Endothelial cell (in vitro differentiated cells): Measurements from ENCODE around the gene DTX4. TPM values are rescaled to one million over a fixed set of nuclear protein-coding genes. Genes with fewer than 3 reads are reported as not detected.

Experiments used
- DNase-seq: peaks from one replicate; pipeline ENCODE4 v3.0.0; 2021; ENCODE audit warnings: low spot score
- H3K27ac Mint-ChIP-seq: one replicate; pipeline ENCODE4 v1.8.0; 2021; ENCODE audit warnings: mixed read lengths, inconsistent platforms; ENCODE audit not compliant: unreplicated experiment
- H3K27me3 Mint-ChIP-seq: one replicate; pipeline ENCODE4 v1.8.0; 2021; ENCODE audit warnings: mild to moderate bottlenecking, moderate library complexity, mixed read lengths, inconsistent platforms; ENCODE audit not compliant: unreplicated experiment
- H3K36me3 Mint-ChIP-seq: one replicate; pipeline ENCODE4 v1.8.0; 2021; ENCODE audit warnings: mild to moderate bottlenecking, low read depth, mixed read lengths, inconsistent platforms; ENCODE audit not compliant: unreplicated experiment
- H3K4me1 Mint-ChIP-seq: one replicate; pipeline ENCODE4 v1.8.0; 2021; ENCODE audit warnings: mild to moderate bottlenecking, mixed read lengths, inconsistent platforms; ENCODE audit not compliant: unreplicated experiment
- H3K4me3 Mint-ChIP-seq: one replicate; pipeline ENCODE4 v1.8.0; 2021; ENCODE audit warnings: mild to moderate bottlenecking, mixed read lengths, inconsistent platforms; ENCODE audit not compliant: unreplicated experiment
- H3K9me3 Mint-ChIP-seq: one replicate; pipeline ENCODE4 v1.8.0; 2021; ENCODE audit warnings: mixed read lengths, inconsistent platforms; ENCODE audit not compliant: unreplicated experiment
- total RNA-seq: library from RNA; stranded (reverse); fragmentation: NEBNext Ultra II Directional; extraction: Animal tissue kit (Norgen Biotek cat#: 25700); gene quantifications from one replicate; pipeline ENCODE4 v1.2.1, GENCODE V29; 2021; ENCODE audit not compliant: unreplicated experiment
- TF ChIP-seq, protein P1 (sequence below): fragments of 200-600 bp; sonication (generic); IDR thresholded peaks from one replicate; pipeline ENCODE4 v1.5.0; 2021; ENCODE audit warnings: antibody characterized with exemption; ENCODE audit not compliant: unreplicated experiment

Gene DTX4
- total RNA-seq, 1 donor from 2014 or later: 29.4 TPM

DNA sequence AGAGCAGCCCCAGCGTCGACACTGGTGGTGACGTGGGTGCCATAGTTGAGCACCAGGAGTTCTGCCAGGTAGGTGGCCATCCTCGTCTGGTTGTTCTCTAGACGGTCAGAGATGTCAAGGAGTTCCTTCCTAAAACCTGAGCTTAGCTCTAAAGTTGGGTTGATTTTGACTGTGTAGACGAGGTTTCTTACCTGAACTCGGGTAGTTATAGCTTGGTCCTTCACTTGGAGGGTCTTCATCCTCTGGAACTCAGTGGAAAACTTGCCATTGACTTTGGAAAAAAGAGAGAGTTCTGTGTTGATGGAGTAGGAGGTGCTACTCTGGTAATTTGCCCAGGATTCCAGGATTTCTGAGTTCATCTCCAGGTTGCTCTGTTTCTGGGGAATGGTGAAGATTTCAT, 40.3 kb downstream of the DTX4 start:
- DNase-seq: no peak
- peaks cover 2% of the 10 kb centered on the region for H3K27me3 Mint-ChIP-seq
- no peak overlapping the region for H3K27ac Mint-ChIP-seq

DNA sequence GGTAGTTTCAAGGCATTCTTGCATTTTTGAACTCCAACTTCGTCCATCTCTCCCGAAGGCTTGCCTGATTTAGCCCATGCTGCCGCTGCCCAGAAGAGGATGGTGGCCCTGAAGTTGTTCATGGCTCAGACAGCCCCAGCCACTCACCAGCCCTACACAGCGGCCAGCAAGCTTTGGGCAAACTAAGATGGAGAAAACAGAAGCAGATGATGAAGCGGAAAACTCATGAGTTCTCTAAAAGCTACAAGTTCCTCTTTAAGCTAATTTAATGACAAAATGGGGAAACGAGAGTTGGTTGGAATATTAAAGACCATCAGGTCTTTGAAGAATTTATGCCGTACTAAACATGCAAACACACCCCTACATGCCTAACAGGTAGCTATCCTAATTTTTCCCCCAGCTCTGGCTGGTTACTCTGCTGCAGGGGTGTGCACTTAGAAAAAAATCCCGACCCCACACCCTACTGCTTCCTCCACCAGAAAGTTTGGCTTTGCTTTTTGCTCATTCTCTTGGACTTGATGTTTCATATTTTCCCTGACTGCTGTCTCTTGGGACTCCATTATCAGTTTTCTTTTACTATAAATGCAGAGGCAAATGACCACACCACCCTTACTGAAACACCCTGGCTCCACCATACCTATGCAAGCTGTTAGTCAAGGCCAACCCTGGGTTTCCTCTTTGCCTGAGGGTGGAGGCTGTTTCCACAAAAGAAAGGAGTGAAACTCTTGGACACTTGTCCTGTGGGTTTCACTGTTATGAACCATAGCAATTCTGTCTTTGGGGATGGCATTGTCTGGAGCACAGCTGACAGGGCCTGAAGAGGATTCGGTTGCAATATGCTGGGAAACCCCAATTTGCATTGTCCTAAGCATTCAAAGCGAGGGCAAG, 41.1 kb downstream of the DTX4 start, which contains the start of gene MPEG1:
Gene MPEG1 (minus strand): TSS at position 184 of the 888 bp plus-strand sequence. CDS start 62 bp downstream, at position 122.
- Mint-ChIP-seq H3K27me3 (peaks cover 2% of the 10 kb centered on the region), H3K4me1 (peaks cover 4% of the 10 kb centered on the region), H3K27ac (no peak within 1 kb of the TSS), H3K36me3 (no peaks in the 10 kb centered on the region), H3K4me3 (no peak within 1 kb of the TSS), H3K9me3 (no peaks in the 10 kb centered on the region)
- TF ChIP-seq, protein P1, sequence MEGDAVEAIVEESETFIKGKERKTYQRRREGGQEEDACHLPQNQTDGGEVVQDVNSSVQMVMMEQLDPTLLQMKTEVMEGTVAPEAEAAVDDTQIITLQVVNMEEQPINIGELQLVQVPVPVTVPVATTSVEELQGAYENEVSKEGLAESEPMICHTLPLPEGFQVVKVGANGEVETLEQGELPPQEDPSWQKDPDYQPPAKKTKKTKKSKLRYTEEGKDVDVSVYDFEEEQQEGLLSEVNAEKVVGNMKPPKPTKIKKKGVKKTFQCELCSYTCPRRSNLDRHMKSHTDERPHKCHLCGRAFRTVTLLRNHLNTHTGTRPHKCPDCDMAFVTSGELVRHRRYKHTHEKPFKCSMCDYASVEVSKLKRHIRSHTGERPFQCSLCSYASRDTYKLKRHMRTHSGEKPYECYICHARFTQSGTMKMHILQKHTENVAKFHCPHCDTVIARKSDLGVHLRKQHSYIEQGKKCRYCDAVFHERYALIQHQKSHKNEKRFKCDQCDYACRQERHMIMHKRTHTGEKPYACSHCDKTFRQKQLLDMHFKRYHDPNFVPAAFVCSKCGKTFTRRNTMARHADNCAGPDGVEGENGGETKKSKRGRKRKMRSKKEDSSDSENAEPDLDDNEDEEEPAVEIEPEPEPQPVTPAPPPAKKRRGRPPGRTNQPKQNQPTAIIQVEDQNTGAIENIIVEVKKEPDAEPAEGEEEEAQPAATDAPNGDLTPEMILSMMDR: no peak
- DNase-seq: no peak

More for the DNA sequence above, 40.3 kb downstream of the DTX4 start:
- TF ChIP-seq, protein P1: no peak
- no peaks in the 10 kb centered on the region for H3K36me3 Mint-ChIP-seq
- peaks cover 4% of the 10 kb centered on the region for H3K4me1 Mint-ChIP-seq
- no peak overlapping the region for H3K4me3 Mint-ChIP-seq
- no peaks in the 10 kb centered on the region for H3K9me3 Mint-ChIP-seq

DNA sequence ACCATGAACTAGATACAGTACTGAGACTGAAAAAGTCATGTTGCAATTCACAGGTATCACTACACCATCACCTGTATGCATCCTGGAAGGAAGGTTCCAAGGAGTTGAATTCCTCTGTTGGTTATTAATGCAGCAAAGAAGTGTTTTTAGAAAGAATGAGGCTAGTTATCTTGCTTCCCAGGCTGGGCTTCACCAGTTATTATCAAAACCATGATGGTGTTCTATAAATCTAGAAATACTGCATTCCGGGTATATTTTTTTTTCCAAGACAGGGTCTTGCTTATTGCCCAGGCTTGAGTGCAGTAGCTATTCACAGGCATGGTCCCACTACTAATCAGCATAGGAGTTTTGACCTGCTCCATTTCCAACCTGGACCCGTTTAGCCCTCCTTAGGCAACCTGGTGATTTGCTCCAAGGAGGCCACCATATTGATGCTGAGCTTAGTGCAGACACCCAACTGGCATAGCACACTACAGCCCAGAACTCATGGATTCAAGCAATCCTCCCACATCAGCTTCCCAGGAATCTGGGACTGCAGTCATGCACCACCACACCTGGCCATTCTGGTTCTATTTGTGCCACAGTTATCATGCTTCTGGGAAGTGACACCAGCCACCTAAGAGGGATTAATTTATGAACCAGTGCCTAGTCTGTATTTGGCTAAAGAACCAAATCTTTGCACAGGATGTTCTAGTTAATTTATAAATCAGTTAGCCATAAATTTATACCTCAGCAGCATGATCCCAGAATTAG, 42.4 kb downstream of the DTX4 start:
- Mint-ChIP-seq H3K9me3 (no peaks in the 10 kb centered on the region), H3K27ac (no peak overlapping the region), H3K36me3 (no peaks in the 10 kb centered on the region), H3K4me1 (peaks cover 4% of the 10 kb centered on the region), H3K27me3 (peaks cover 2% of the 10 kb centered on the region), H3K4me3 (no peak overlapping the region)
- TF ChIP-seq, protein P1: no peak
- DNase-seq: no peak

DNA sequence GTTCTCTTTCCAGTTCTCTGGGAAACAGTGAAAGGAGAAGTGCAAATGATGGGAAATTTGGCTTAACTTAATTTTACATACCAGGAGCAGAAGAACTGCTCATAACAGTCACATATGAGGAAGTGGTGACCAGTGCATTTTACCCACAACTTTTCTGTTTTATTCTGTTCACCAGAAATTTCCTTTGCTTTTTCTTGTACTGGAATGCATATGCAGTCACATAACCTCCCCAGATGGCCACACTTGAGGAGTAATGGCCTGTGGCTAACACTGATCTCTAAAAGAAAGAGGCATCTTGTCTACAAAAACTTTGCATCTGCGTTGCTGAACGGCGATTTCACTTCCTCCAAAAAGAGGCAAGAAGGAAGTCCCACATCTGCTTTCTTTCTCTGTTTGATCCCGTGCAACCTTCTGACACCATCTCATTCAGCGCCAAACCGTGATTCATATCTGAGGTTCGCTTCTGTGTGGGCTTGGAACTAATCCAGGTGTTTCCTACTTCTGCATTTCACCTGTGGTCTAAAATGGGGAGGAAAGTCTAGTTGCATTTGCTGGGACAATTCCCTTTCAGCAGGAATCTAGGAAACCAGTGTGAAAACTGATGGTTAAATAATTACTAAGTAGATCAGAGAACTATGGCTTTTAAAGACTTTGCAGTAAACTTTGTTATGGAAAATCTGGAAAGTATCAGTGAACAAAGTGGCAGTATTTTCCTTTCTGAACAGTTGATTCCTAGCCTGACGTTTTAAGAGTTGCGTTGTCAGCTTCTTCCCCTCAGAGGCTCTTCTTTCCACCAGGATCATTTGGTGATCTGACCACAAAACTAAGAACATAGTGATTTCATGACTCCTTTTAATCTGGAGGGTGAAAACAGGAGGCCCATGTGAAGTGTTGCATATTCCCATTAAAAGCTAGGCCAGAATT, 45.0 kb downstream of the DTX4 start:
- H3K4me1 Mint-ChIP-seq: no peaks in the 10 kb centered on the region
- H3K27me3 Mint-ChIP-seq: no peaks in the 10 kb centered on the region
- DNase-seq: no peak
- no peaks in the 10 kb centered on the region for H3K9me3 Mint-ChIP-seq
- TF ChIP-seq, protein P1: no peak
- no peaks in the 10 kb centered on the region for H3K36me3 Mint-ChIP-seq
- no peak overlapping the region for H3K27ac Mint-ChIP-seq
- no peak overlapping the region for H3K4me3 Mint-ChIP-seq
